Adipose tissue (tissue), 3 donors: ENCODE data around the gene DAZAP1. TPM values are rescaled to one million over a fixed set of nuclear protein-coding genes. Genes with fewer than 3 reads are reported as not detected.

Experiments
- H3K27ac ChIP-seq: one replicate; pipeline ENCODE4 v1.5.1; 2013; ENCODE audit warnings: low read depth, low read length
- WGBS, 3 donors: extraction: QIAGEN DNeasy Blood & Tissue Kit; methylation state at CpG; one replicate each; pipeline ENCODE4 v1.1.7; 2013; 5-methylcytosine and 5-hydroxymethylcytosine counted together
- polyA plus RNA-seq, 3 donors: library from polyadenylated mRNA; stranded (reverse); fragments of 200-250 nt; gene quantifications; one replicate each; pipeline ENCODE4 v1.2.3, GENCODE V29; 2013
- donor health status: healthy with polysubstance abuse.
- donor health status: Bipolar disorder and iron deficiency.
- donor health status: healthy.

Gene DAZAP1
- polyA plus RNA-seq, 3 donors, result 38.4 to 79.9 (median 70.1) TPM

- WGBS, 3 donors, result 84 to 92% (median 90%) methylated on average over 17 of the region's 17 CpGs
- H3K27ac ChIP-seq, result no peak overlapping the region
These were observed 18.8 kb upstream of the DAZAP1 start for GRCh38 chr19:1388637-1389026.

DNA sequence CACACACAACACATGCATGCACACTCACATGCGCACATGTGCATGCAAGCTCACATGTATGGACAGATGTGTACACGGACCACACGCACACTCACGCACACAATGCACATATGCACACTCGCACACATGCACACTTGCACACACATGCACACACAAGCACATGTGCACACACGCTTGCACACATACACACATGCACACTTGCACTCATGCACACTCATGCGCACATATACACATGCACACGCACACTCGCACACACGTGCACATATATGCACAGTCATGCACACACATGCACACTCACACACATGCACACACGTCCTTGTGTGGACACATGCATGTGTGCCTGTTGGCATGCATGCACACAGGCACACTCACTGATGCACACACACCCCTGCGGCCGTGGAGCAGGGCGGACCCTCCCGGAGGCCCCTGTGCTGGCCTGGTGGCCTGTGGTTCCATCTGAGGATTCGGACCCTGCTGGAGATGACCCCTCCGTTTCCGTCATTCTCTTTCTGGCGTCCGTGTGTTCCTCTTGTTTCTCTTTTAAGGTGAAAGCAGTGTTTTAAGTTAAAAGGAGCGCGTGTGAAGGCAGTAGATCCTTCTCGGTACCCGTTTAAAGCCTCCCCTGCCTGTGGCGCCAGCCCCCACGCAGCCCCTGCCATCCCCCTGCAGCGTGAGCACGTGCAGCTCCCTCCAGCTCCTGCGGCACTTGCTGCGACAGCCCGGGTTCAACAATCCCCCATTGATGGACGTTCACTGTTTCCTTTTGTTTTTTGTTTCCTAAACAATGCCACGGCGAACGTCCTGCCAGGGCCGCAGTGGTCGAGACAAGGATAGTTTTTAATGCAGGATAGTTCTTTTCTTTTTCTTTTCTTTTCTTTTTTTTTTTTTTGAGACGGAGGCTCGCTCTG lies 18.1 kb upstream of the DAZAP1 start:
- 92% methylated on average over 39 of the region's 39 CpGs for WGBS, 3 donors

GRCh38 chr19:1390890-1391423 lies 16.4 kb upstream of the DAZAP1 start:
- no peak overlapping the region for H3K27ac ChIP-seq
- 93 to 96% (median 94%) methylated on average over 42 of the region's 42 CpGs for WGBS, 3 donors

More for the DNA sequence above, 18.1 kb upstream of the DAZAP1 start:
- no peak overlapping the region for H3K27ac ChIP-seq

DNA sequence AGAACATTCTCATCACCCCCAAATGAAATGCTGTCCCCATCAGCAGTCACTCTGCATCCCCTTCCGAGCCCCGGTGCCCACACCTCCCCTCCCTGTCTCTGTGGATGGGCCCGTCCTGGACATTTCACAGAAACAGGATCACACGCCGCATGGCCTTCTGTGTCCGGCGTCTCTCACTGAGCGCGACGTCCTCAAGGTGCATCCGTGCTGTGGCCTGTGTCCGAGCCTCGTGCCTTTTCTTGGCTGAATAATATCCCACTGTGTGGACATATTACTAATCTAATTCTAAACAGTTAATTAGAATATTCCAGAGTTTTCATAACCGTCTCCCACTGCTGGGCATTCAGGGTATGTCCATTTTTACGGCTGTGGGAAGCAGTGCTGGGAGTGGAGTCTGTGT lies 15.0 kb upstream of the DAZAP1 start:
- H3K27ac ChIP-seq, result no peak overlapping the region
- WGBS, 3 donors, result 94 to 96% (median 95%) methylated on average over 15 of the region's 15 CpGs

DNA sequence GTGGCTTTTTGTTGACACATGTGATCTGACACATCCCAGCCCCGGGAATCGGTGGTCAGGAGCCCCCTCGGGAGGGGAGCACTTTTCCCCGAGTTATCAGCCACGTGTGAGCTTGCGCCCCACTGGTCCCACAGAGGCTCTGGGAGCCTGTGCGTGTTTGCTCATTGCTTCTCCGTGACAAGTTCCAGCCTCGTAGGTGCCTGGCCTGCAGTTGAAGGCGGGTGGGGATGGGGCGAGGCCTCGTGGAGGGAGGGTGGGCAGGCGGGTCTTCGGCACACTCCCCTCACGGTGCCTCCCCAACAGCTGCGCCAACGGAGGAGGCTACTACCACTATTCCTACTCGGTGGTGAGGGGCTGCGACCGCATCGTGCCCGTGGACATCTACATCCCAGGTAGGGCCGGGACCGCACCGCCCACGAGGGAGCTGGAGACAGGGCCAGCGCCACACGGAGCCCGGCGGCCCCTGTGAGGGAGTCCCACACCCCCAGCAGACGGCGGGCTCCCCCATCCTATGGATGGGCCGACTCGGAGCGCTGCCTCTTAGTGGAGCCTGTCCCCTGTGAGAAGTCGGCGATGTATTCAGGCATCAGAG lies 14.4 kb upstream of the DAZAP1 start:
- H3K27ac ChIP-seq, result no peak overlapping the region
- WGBS, 3 donors, result 92 to 94% (median 93%) methylated on average over 37 of the region's 37 CpGs

DNA sequence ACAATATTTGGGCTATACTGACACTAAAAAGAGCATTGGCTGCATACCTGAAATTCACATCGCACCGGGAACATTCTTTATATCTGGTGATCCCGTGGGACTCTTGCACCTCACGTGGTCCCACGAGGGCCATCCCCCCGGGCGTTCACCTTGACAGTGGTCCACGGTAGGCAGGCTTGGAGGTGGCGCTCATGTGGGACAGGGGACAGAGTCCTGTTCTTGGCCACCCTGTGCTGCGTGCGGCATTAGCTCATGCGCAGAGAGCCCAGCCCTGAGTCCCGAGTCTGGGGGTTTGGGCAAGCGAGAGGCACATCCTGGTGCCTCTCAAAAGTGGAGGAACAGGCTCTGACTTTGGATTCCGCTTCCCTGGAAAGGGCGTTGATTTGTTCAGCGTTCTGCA lies 13.5 kb upstream of the DAZAP1 start:
- H3K27ac ChIP-seq, result no peak overlapping the region
- WGBS, 3 donors, result 81 to 91% (median 90%) methylated on average over 17 of the region's 17 CpGs

- WGBS, 3 donors, result 26 to 73% (median 71%) methylated on average over 39 to 43 of the region's 43 CpGs
- H3K27ac ChIP-seq, result no peak overlapping the region
These were observed 12.9 kb upstream of the DAZAP1 start for GRCh38 chr19:1394252-1395193.

DNA sequence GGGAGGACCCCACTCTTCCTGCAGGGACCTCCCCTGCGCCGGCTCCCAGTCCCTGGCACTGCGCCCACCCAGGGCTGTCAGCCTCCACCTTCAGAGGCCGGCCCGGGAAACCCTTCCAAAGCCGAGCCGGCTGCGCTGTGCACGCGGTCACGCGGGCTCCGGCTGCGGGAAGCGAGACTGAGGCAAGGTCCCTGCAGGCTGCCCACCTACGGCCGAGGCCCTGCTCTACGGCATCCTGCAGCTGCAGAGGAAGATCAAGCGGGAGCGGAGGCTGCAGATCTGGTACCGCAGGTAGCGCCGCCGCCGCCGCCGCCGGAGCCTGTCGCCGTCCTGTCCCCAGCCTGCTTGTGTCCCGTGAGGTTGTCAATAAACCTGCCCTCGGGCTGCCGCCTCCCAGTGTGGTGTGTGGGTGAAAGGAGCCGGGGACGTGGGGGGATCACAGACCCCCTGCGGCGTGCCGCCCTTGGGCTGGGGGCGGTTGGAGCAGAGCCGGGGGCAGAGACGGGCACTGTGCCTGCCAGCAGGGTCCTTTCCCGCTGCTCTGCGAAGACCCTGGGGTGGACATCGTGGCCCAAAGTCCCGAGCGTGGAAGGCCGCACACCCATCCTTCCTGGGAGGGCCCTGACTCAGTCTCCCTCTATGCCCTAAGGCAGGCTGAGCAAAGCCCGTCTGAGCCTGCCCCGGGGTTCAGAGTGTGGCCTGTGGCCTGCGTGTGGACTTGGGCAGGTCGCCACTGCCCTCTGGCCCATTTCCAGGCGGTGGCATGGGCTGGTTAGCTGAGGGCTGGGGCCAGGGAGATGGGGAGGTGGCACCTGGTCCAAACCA lies 12.0 kb upstream of the DAZAP1 start:
- no peak overlapping the region for H3K27ac ChIP-seq
- WGBS, 3 donors, result 43 to 81% (median 77%) methylated on average over 51 to 52 of the region's 52 CpGs

DNA sequence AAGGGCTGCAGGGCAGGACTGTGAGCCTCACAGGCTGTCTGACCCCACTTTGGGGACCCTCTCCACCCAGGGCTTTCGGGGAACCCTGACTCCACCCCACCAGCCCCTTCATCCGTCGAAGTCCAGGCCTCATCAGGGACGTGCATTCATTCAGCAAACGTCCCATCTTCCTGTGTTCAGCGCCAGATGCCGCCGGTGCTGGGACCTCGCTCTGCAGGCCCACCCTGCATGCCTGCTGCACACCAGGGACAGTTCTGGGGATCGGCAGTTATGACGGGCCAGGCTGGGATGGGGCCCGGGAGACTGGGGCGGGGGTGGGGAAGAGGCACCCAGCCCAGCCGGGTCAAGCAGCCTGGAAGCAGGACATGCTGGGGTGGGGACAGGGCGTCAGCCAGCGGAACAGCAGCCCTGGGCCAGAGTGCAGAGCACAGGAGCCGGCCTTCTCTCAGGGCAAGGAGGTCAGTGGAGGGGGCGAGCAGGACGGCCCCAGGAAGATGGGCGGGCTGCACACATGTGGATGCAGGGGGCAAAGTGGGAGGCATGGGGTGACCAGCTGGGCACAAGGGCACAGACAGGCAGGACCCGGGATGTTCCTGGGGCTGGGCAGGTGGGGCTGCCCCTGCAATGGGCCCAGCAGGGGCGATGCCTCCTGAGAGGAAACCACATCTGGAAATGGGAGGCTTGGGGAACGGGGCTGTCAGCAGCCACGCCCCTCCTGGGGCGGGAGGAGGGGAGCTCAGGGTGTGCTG lies 11.2 kb upstream of the DAZAP1 start:
- WGBS, 3 donors, result 26 to 37% (median 32%) methylated on average over 25 of the region's 25 CpGs
- no peak overlapping the region for H3K27ac ChIP-seq

DNA sequence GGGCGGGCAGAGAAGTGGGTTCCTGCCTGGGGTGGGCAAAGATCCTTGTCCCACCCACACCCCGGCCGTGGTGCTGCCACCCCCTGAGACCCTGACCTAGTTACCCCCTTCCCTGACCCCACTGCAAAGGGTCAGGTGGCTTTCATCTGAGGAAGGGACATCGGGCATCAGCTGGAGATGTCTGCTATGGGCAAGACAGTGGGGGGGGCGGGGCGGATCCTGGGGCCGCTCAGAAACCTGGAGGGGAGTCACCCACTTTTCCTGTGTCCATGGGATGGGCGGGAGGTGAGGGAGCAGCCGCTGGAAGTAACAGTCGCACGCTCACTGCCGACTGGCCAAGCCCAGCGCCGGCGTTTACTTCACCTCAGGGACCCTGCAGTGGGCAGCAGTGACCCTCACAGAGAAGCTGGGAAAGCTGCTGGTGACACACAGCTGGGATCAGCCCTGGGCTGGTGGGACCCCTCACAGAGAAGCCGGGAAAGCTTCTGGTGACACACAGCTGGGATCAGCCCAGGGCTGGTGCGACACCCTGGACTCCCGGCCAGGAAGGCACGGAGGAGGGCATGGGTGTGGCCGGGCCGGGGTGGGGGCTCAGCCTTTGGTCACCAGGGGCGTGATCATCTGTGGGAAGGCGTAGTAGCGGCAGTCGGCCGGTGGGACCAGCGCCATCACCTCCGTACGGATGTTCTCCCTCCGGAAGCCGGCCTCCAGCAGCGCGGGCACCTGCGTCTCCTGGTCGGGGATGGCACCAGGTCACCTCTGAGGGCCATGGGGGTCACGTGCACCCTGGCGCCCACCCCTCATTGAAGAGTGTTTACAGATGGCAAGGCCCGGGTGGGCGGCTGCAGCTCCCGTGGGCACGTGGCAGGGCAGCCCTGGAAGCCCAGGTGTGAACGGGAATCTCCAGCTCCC lies 10.4 kb upstream of the DAZAP1 start:
- no peak overlapping the region for H3K27ac ChIP-seq
- WGBS, 3 donors, result 68 to 69% (median 68%) methylated on average over 42 of the region's 42 CpGs

- 93 to 96% (median 94%) methylated on average over 9 of the region's 9 CpGs for whole genome bisulfite sequencing, 3 donors
- H3K27ac ChIP-seq, result no peak overlapping the region
These were observed 9.5 kb upstream of the DAZAP1 start for GRCh38 chr19:1397838-1398237.

GRCh38 chr19:1399079-1399478 lies 8.3 kb upstream of the DAZAP1 start:
- WGBS, 3 donors, result 90 to 93% (median 91%) methylated on average over 17 to 19 of the region's 19 CpGs
- no peak overlapping the region for H3K27ac ChIP-seq

GRCh38 chr19:1399745-1400144 lies 7.6 kb upstream of the DAZAP1 start:
- 85 to 95% (median 94%) methylated on average over 14 to 15 of the region's 15 CpGs for WGBS, 3 donors
- no peak overlapping the region for H3K27ac ChIP-seq

DNA sequence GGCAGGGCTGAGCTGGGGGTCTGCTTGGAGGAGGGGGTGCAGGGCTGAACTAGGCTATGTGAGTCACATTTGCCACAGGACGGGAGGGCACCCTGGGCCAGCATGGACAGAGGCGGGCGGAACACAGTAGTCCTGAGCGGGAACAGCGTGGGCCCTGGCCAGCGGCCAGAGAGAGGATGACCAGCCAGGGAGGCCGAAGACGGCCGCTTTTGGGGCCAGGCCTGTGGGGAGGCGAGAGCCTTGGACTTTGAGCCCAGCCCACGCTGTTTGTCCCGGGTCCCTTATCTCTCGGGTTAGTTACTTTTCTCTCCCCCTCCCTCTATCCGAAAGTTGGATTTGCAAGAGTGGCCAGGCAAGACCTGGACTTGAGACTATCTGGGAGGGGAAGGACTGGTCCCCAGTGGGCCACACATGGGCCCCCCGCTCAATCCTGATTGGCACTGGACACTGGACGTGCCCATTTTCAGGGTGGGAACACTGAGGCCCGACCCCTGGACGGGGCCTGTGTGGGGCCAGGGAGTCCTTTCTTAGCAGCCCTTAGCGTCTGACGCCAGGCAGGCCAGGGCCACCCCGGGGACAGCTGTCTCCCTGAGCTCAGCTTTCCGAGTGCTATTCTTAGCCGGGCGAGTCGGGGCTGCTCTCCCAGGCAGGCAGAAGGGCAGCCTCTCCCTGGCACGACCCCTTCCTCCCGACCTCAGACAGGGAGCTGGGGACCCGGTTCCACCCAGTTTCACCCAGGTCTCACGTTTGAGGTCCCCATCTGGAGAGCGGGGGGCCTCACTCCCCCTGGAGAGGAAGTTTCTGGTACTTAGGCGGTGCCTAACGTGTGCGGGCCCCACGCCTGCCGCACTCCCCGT lies 6.9 kb upstream of the DAZAP1 start:
- no peak overlapping the region for H3K27ac ChIP-seq
- 7 to 28% (median 19%) methylated on average over 31 to 36 of the region's 36 CpGs for WGBS, 3 donors

GRCh38 chr19:1401138-1401888 lies 6.1 kb upstream of the DAZAP1 start, which contains the start of gene GAMT:
TSS of gene GAMT (minus strand) at chr19:1401542. CDS start at chr19:1401476, 66 bp downstream.
- H3K27ac ChIP-seq, result no peak within 1 kb of the TSS
- WGBS, 3 donors, result 0 to 1% (median 0%) methylated on average over 60 to 87 of the region's 87 CpGs
